T-helper 1 cell treated with Interleukin-12 subunit alpha and Interleukin-12 subunit beta and Interleukin-4 antibody, amounts not matched to agents 30 ng/mL and 1 ng/mL, for 36 hours (primary cell): ENCODE results near the gene GPS1. TPM values are rescaled to one million over a fixed set of nuclear protein-coding genes. Genes with fewer than 3 reads are reported as not detected.

Experiments used
- intact Hi-C: fragments of 100-400 bp; cut with micrococcal nuclease; formaldehyde crosslinking; loops from one replicate; pipeline ENCODE4 v1.15.1; 2024
- total RNA-seq: library from RNA; stranded (reverse); gene quantifications from 2 replicates; pipeline ENCODE4 v1.2.3, GENCODE V29; 2022

Gene GPS1
- total RNA-seq, 1 donor from 2014 or later, result 87.9 TPM

- intact Hi-C loops, result loop anchor here (1.0 to 5.0 kb wide), 10 partner anchors 8 to 238 kb away; partner anchors contain the start of genes ASPSCR1, DCXR, DUS1L and GPS1
These were observed 46.7 kb downstream of the GPS1 start, which contains the start of gene FASN for GRCh38 chr17:82098169-82098938. Gene FASN, minus strand, starts transcription at chr17:82098236. Its CDS starts 1,791 bp downstream, at chr17:82096445.

- intact Hi-C loops, result loop anchor here (1.0 to 5.0 kb wide), 10 partner anchors 7 to 239 kb away; partner anchors contain the start of genes ASPSCR1, DCXR, DUS1L and GPS1
These were observed 47.5 kb downstream of the GPS1 start for GRCh38 chr17:82098939-82099763.

- intact Hi-C loops, result no loop called here
These were observed 49.0 kb downstream of the GPS1 start for GRCh38 chr17:82100502-82101298.

- intact Hi-C loops, result no loop called here
These were observed 49.6 kb downstream of the GPS1 start for GRCh38 chr17:82101301-82101715.

GRCh38 chr17:82101767-82102679 lies 50.3 kb downstream of the GPS1 start:
- intact Hi-C loops, result no loop called here

- intact Hi-C loops, result no loop called here
These were observed 52.1 kb downstream of the GPS1 start for GRCh38 chr17:82103553-82104451.

GRCh38 chr17:82104797-82105416 lies 53.2 kb downstream of the GPS1 start:
- intact Hi-C loops, result no loop called here

GRCh38 chr17:82105417-82105881 lies 53.8 kb downstream of the GPS1 start:
- intact Hi-C loops, result no loop called here

GRCh38 chr17:82105882-82106687 lies 54.4 kb downstream of the GPS1 start:
- intact Hi-C loops, result loop anchor here (1.0 kb wide), 3 partner anchors 8 to 48 kb away; partner anchors contain the start of gene FASN

GRCh38 chr17:82106688-82107305 lies 55.1 kb downstream of the GPS1 start:
- intact Hi-C loops, result loop anchor here (1.0 kb wide), 3 partner anchors 8 to 48 kb away; partner anchors contain the start of gene FASN

Other genes with a start within 250 kb of the GPS1 start
- not detected in 2 replicates for gene GCGR, start 247.7 kb upstream of the GPS1 start, total RNA-seq
- 53.5 and 56.8 TPM in 2 replicates for gene MCRIP1, start 218.6 kb upstream of the GPS1 start, total RNA-seq
- not detected in 2 replicates for gene PPP1R27, start 216.8 kb upstream of the GPS1 start, total RNA-seq
- gene P4HB, start 191.4 kb upstream of the GPS1 start, total RNA-seq, result 548 and 588 TPM in 2 replicates
- gene ARHGDIA, start 180.6 kb upstream of the GPS1 start, total RNA-seq, result 671 and 678 TPM in 2 replicates
- gene ALYREF, start 160.3 kb upstream of the GPS1 start, total RNA-seq, result 167 and 172 TPM in 2 replicates
- gene ANAPC11, start 160.2 kb upstream of the GPS1 start, total RNA-seq, result 108 and 111 TPM in 2 replicates
- 0.32 and 0.34 TPM in 2 replicates for gene NPB, start 149.7 kb upstream of the GPS1 start, total RNA-seq
- gene PCYT2, start 140.5 kb upstream of the GPS1 start, total RNA-seq, result 36.7 and 38.2 TPM in 2 replicates
- 62.7 and 71.3 TPM in 2 replicates for gene SIRT7, start 133.7 kb upstream of the GPS1 start, total RNA-seq
- 26.2 and 28.5 TPM in 2 replicates for gene MAFG, start 124.2 kb upstream of the GPS1 start, total RNA-seq
- 36.0 and 42.3 TPM in 2 replicates for gene PYCR1, start 114.6 kb upstream of the GPS1 start, total RNA-seq
- gene MYADML2, start 104.7 kb upstream of the GPS1 start, total RNA-seq, result not detected in 2 replicates
- 0.78 and 1.6 TPM in 2 replicates for gene NOTUM, start 90.7 kb upstream of the GPS1 start, total RNA-seq
- 34.4 and 38.2 TPM in 2 replicates for gene ASPSCR1, start 74.3 kb upstream of the GPS1 start, total RNA-seq
- gene CENPX, start 29.0 kb upstream of the GPS1 start, total RNA-seq, result 71.2 and 71.7 TPM in 2 replicates
- gene LRRC45, start 28.6 kb upstream of the GPS1 start, total RNA-seq, result 31.2 and 33.2 TPM in 2 replicates
- gene RAC3, start 20.2 kb upstream of the GPS1 start, total RNA-seq, result 5.0 and 6.7 TPM in 2 replicates
- 92.9 and 97.1 TPM in 2 replicates for gene DCXR, start 14.2 kb upstream of the GPS1 start, total RNA-seq
- gene RFNG, start 87 bp upstream of the GPS1 start, total RNA-seq, result 26.7 and 28.2 TPM in 2 replicates
- 131 and 136 TPM in 2 replicates for gene DUS1L, start 13.9 kb downstream of the GPS1 start, total RNA-seq
- gene FASN, start 46.3 kb downstream of the GPS1 start, total RNA-seq, result 184 and 185 TPM in 2 replicates
- gene CCDC57, start 160.9 kb downstream of the GPS1 start, total RNA-seq, result 75.3 and 77.8 TPM in 2 replicates
- gene SLC16A3, start 177.1 kb downstream of the GPS1 start, total RNA-seq, result 142 TPM in 2 replicates
- gene CSNK1D, start 221.8 kb downstream of the GPS1 start, total RNA-seq, result 160 and 167 TPM in 2 replicates